Keratinocyte (primary cell): ENCODE measurements around the gene GRB2. TPM values are rescaled to one million over a fixed set of nuclear protein-coding genes. Genes with fewer than 3 reads are reported as not detected.
"Not testable (repeated sequence)": the region's sequence is repeated elsewhere in the genome, so short reads cannot be mapped to it uniquely, and the experiment has no call there.

Experiments used
- DNase-seq: peaks from one replicate; pipeline ENCODE4 v3.0.0-alpha.2; 2011; ENCODE audit warnings: low read depth, missing footprints, low spot score
- FAIRE-seq: peaks from 2 replicates; lab custom pipeline; 2011; peaks lifted over from hg19 to GRCh38; lab: Jason Lieb, UNC
- H2AFZ ChIP-seq: 2 replicates; pipeline ENCODE4 v1.6.0; 2012; ENCODE audit warnings: low read length, control low read depth, inconsistent platforms; ENCODE audit not compliant: control insufficient read depth
- H3K27ac ChIP-seq: 2 replicates; pipeline ENCODE4 v1.5.1; 2011; ENCODE audit warnings: low read length; ENCODE audit not compliant: control insufficient read depth, insufficient read depth
- H3K27me3 ChIP-seq: 3 replicates; pipeline ENCODE4 v1.6.0; 2011; ENCODE audit warnings: low read length; ENCODE audit not compliant: control insufficient read depth, insufficient read depth; ENCODE audit errors: extremely low read depth
- H3K36me3 ChIP-seq, 2 experiments: 2 replicates in 1 of 2; 3 replicates in 1 of 2; pipeline ENCODE4 v1.5.1; 2011; ENCODE audit warnings: low read length in 2 of 2, mild to moderate bottlenecking in 1 of 2; ENCODE audit not compliant: control insufficient read depth in 2 of 2, insufficient read depth in 2 of 2; ENCODE audit errors: extremely low read depth in 1 of 2
- H3K4me1 ChIP-seq: 3 replicates; pipeline ENCODE4 v1.5.1; 2011; ENCODE audit warnings: low read length; ENCODE audit not compliant: control insufficient read depth, insufficient read depth; ENCODE audit errors: extremely low read depth
- H3K4me2 ChIP-seq: 3 replicates; pipeline ENCODE4 v1.6.0; 2011; ENCODE audit warnings: low read depth, low read length; ENCODE audit not compliant: control insufficient read depth, insufficient read depth; ENCODE audit errors: extremely low read depth
- H3K4me3 ChIP-seq, 3 experiments: fragments of 200-600 bp in 1 of 3; sonication (generic) in 1 of 3; 2 replicates in 2 of 3; 3 replicates in 1 of 3; pipeline ENCODE4 v1.5.1; 2011 to 2016; ENCODE audit warnings: low read length in 3 of 3, mild to moderate bottlenecking in 3 of 3, control low read depth in 2 of 3, inconsistent platforms in 1 of 3, low read depth in 1 of 3, mixed read lengths in 1 of 3, mixed run types in 1 of 3, moderate library complexity in 1 of 3; ENCODE audit not compliant: control insufficient read depth in 2 of 3, insufficient read depth in 2 of 3; ENCODE audit errors: extremely low read depth in 1 of 3
- H3K79me2 ChIP-seq: 2 replicates; pipeline ENCODE4 v1.6.0; 2012; ENCODE audit warnings: low read length; ENCODE audit not compliant: control insufficient read depth, insufficient read depth
- H3K9ac ChIP-seq: 3 replicates; pipeline ENCODE4 v1.6.0; 2011; ENCODE audit warnings: low read length; ENCODE audit not compliant: control insufficient read depth, insufficient read depth; ENCODE audit errors: extremely low read depth
- H3K9me1 ChIP-seq: 3 replicates; pipeline ENCODE4 v1.6.0; 2011; ENCODE audit warnings: low read length; ENCODE audit not compliant: control insufficient read depth, insufficient read depth; ENCODE audit errors: extremely low read depth
- H3K9me3 ChIP-seq: 2 replicates; pipeline ENCODE4 v1.5.1; 2012; ENCODE audit warnings: low read depth, low read length; ENCODE audit not compliant: control insufficient read depth
- H4K20me1 ChIP-seq: 3 replicates; pipeline ENCODE4 v1.6.0; 2011; ENCODE audit warnings: low read length; ENCODE audit not compliant: control insufficient read depth, insufficient read depth; ENCODE audit errors: extremely low read depth
- CTCF ChIP-seq, 3 experiments: IDR thresholded peaks in 1 of 3; conservative IDR thresholded peaks in 1 of 3; optimal IDR thresholded peaks in 1 of 3; 2 replicates in 2 of 3; 3 replicates in 1 of 3; pipeline versions ENCODE3 to v1.5.1; 2011; ENCODE audit warnings: low read length in 3 of 3, mild to moderate bottlenecking in 3 of 3, moderate library complexity in 2 of 3, control low read depth in 1 of 3, inconsistent platforms in 1 of 3; ENCODE audit not compliant: insufficient read depth in 2 of 3; ENCODE audit errors: extremely low read depth in 1 of 3
- EZH2 ChIP-seq: IDR thresholded peaks from one replicate; pipeline ENCODE4 v1.6.1; 2012; ENCODE audit warnings: inconsistent platforms, mild to moderate bottlenecking, low read length, moderate library complexity
- dilution Hi-C: fragments of 300-500 bp; cut with MboI; formaldehyde crosslinking; loops from one replicate; pipeline ENCODE4 v1.7.0; 2020; ENCODE audit warnings: low sequenced_read_pairs; ENCODE audit not compliant: extremely low pct_ligation_motif_present
- polyA plus RNA-seq, 5 experiments: library from polyadenylated mRNA; depleted of rRNA in 3 of 5; stranded (reverse) in 3 of 5; stranded (forward) in 1 of 5; unstranded in 1 of 5; fragments of >200 nt; gene quantifications; 1 replicate in 1 of 5; 2 replicates in 3 of 5; 3 replicates in 1 of 5; pipeline versions ENCODE4 v1.2.1 to v1.2.3, GENCODE V29; 2011 to 2012; ENCODE audit warnings: missing spikeins in 2 of 5, low read depth in 1 of 5, low replicate concordance in 1 of 5

The GRB2 gene
- polyA plus RNA-seq, 1 donor (not counting 4 experiments of a cell fraction or from before 2014, with no cell fraction given), result 62.0 TPM

GRCh38 chr17:75287221-75287620 lies 118.3 kb downstream of the GRB2 start:
- H3K4me2 ChIP-seq, result no peak overlapping the region
- H3K36me3 ChIP-seq, result peaks cover 3 to 10% of the 10 kb centered on the region in 2 experiments
- no peaks in the 10 kb centered on the region for H3K9me1 ChIP-seq
- no peak for FAIRE-seq
- H3K27ac ChIP-seq, result no peak overlapping the region
- H3K79me2 ChIP-seq, result peaks cover 7% of the 10 kb centered on the region
- H3K9ac ChIP-seq, result no peak overlapping the region
- H3K4me1 ChIP-seq, result peaks cover 10% of the 10 kb centered on the region
- no peaks in the 10 kb centered on the region for H4K20me1 ChIP-seq
- dilution Hi-C loops, result no loop called here
- H3K9me3 ChIP-seq, result no peaks in the 10 kb centered on the region
- no peak overlapping the region for H2AFZ ChIP-seq
- TF ChIP-seq EZH2 (no peak), CTCF (optimal IDR thresholded peaks at IDR 0.05 in 1 of 3, IDR thresholded peaks at IDR 0.05 in 1 of 3, conservative IDR thresholded peaks at IDR 0.05 in 1 of 3; ENCODE audit: extremely low read depth in 1 of 3, insufficient read depth in 2 of 3, low read length in 3 of 3) (no peak)
- no peak for DNase-seq
- H3K27me3 ChIP-seq, result no peaks in the 10 kb centered on the region
- no peak overlapping the region for H3K4me3 ChIP-seq

- dilution Hi-C loops, result no loop called here
- H2AFZ ChIP-seq, result no peak overlapping the region
- H3K4me3 ChIP-seq, result no peak overlapping the region
- H4K20me1 ChIP-seq, result no peaks in the 10 kb centered on the region
- no peaks in the 10 kb centered on the region for H3K9me1 ChIP-seq
- peaks cover 3 to 10% of the 10 kb centered on the region in 2 experiments for H3K36me3 ChIP-seq
- no peak for TF ChIP-seq CTCF (optimal IDR thresholded peaks at IDR 0.05 in 1 of 3, IDR thresholded peaks at IDR 0.05 in 1 of 3, conservative IDR thresholded peaks at IDR 0.05 in 1 of 3; ENCODE audit: extremely low read depth in 1 of 3, insufficient read depth in 2 of 3, low read length in 3 of 3)
- no peak for TF ChIP-seq EZH2
- H3K4me1 ChIP-seq, result peaks cover 10% of the 10 kb centered on the region
- no peaks in the 10 kb centered on the region for H3K27me3 ChIP-seq
- no peak overlapping the region for H3K27ac ChIP-seq
- FAIRE-seq (no peak), DNase-seq (no peak)
- no peak overlapping the region for H3K9ac ChIP-seq
- peaks cover 7% of the 10 kb centered on the region for H3K79me2 ChIP-seq
- no peak overlapping the region for H3K4me2 ChIP-seq
- no peaks in the 10 kb centered on the region for H3K9me3 ChIP-seq
Measured at GRCh38 chr17:75285123-75285522, 120.4 kb downstream of the GRB2 start.

GRCh38 chr17:75280189-75280588 lies 125.3 kb downstream of the GRB2 start:
- H3K27ac ChIP-seq, H3K27me3 ChIP-seq, FAIRE-seq, DNase-seq, dilution Hi-C loops, H2AFZ ChIP-seq, H4K20me1 ChIP-seq, H3K4me1 ChIP-seq, H3K36me3 ChIP-seq, H3K9ac ChIP-seq, H3K9me1 ChIP-seq, H3K4me3 ChIP-seq, H3K4me2 ChIP-seq, H3K9me3 ChIP-seq, H3K79me2 ChIP-seq: not testable (repeated sequence)
